KOPT-K1 (cell line): ENCODE results near the gene GSTM2.

ENCODE experiments used
- H3K27ac ChIP-seq: fragments of 200-600 bp; sonication (generic); 2 replicates; pipeline ENCODE4 v1.5.1; 2016; ENCODE audit warnings: antibody characterized with exemption, mild to moderate bottlenecking, low read depth, low read length; ENCODE audit not compliant: poor library complexity, severe bottlenecking
- H3K36me3 ChIP-seq: fragments of 200-600 bp; sonication (generic); 2 replicates; pipeline ENCODE4 v1.5.1; 2017; ENCODE audit warnings: antibody characterized with exemption, mild to moderate bottlenecking, low read length, moderate library complexity; ENCODE audit not compliant: insufficient read depth
- H3K9me3 ChIP-seq: fragments of 200-600 bp; sonication (generic); 2 replicates; pipeline ENCODE4 v1.5.1; 2017; ENCODE audit warnings: antibody characterized with exemption, low read length, mild to moderate bottlenecking; ENCODE audit not compliant: insufficient read depth, poor library complexity, severe bottlenecking

GSTM2 gene

GRCh38 chr1:109636201-109636952 is 31.5 kb upstream of the GSTM2 start:
- peaks cover 13% of the 10 kb centered on the region for H3K36me3 ChIP-seq
- no peak overlapping the region for H3K27ac ChIP-seq
- no peaks in the 10 kb centered on the region for H3K9me3 ChIP-seq

DNA sequence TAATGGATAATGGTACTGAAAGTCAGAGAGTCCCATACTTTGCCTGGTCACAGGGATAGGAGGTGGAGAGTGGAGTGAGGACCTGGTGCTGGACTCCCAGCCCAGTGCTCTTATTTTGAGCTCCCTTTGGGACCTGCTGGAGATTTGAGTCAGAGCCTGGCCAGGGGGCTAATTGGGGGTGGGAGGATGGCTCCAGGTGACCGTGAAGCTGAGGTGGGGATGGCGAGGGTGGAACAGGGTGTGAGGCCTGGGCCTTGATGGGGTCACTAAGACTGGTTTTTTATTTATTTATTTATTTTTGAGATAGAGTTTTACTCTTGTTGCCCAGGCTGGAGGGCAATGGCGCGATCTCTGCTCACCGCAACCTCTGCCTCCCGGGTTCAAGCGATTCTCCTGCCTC is 30.4 kb upstream of the GSTM2 start:
- Histone ChIP-seq H3K9me3 (no peaks in the 10 kb centered on the region), H3K36me3 (peaks cover 2% of the 10 kb centered on the region), H3K27ac (no peak overlapping the region)

GRCh38 chr1:109639063-109639840 is 28.6 kb upstream of the GSTM2 start:
- no peak overlapping the region for H3K27ac ChIP-seq
- no peaks in the 10 kb centered on the region for H3K36me3 ChIP-seq
- no peaks in the 10 kb centered on the region for H3K9me3 ChIP-seq

- Histone ChIP-seq H3K27ac (no peak overlapping the region), H3K36me3 (no peaks in the 10 kb centered on the region), H3K9me3 (no peaks in the 10 kb centered on the region)
Observed at GRCh38 chr1:109639841-109640184, 28.0 kb upstream of the GSTM2 start.

DNA sequence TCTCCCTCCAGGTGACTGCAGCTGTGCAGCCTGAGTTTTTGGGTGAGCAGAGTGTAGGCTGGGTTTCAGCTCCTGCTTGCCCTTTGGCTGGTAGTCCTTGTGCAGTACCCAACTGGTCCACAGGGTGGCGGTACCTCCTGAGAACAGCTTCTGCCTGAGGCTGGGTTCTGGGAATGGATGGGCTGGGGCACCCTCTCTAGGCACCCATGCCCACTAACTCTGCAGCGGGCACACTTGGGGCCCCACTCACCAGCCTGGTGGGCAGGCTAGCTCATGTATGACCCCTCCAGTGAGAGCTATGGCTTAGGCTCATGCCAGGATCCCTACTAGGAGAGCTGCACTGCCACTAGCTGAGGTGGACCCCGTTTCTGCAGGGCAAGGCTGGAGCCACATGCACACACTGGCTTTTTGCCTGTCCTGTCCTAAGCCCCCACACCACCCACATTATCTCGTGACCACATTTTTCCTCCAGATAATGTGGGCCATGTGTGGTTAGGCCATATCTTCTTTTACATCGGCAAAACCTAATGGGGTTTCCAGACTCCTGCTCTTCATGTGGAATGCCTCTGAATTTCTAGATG is 27.5 kb upstream of the GSTM2 start:
- Histone ChIP-seq H3K9me3 (no peaks in the 10 kb centered on the region), H3K27ac (no peak overlapping the region), H3K36me3 (no peaks in the 10 kb centered on the region)

DNA sequence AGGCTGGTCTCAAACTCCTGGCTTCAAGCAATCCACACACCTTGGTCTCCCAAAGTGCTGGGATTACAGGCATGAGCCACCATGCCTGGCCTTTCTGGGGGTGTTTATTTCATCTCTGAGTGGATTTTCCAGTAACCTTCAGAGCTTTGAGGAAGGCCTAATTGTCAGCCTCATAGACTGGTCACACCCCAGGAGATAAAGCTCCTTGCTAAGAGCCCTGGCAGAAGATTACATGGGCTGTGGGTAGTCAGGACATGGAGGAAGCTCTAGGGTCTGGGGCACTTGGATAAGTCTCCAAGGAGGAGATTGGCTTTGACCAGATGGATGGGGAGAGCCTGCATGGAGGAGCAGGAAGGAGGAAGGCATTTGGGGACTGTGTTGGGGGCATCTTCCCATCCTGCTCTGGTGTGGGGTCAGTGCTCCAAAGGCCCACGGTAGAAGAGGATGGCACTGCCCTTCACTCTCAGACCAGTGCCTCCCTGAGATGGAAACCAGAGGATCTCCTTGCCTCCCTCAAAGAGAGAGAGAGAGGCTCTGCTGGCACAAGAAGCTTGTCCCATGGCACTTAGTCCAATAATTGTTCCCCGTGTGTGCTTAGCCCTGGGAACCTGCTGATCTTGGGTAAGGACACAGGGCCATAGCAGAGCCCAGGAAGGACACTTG is 26.6 kb upstream of the GSTM2 start:
- H3K9me3 ChIP-seq = no peaks in the 10 kb centered on the region
- no peak overlapping the region for H3K27ac ChIP-seq
- no peaks in the 10 kb centered on the region for H3K36me3 ChIP-seq

GRCh38 chr1:109641861-109642260 is 26.0 kb upstream of the GSTM2 start:
- Histone ChIP-seq H3K27ac (no peak overlapping the region), H3K36me3 (no peaks in the 10 kb centered on the region), H3K9me3 (no peaks in the 10 kb centered on the region)

DNA sequence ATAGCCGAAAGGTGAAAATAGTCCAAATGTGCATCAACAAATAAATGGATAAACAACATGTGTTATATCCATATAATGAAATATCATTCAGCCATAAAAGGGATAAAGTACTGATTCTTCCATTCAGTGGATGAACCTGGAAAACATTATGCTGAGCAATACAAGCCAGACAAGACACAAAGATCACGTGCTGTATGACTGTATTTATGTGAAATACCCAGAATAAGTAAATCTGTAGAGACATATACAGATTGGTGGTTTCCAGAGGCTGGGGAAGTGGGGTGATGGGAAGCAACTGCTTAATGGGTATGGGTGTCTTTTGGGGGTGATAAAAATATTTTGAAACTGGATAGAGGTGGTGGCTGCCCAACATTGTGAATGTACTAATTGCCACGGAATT is 25.2 kb upstream of the GSTM2 start:
- Histone ChIP-seq H3K9me3 (no peaks in the 10 kb centered on the region), H3K27ac (no peak overlapping the region), H3K36me3 (no peaks in the 10 kb centered on the region)

- Histone ChIP-seq H3K9me3 (no peaks in the 10 kb centered on the region), H3K36me3 (no peaks in the 10 kb centered on the region), H3K27ac (no peak overlapping the region)
Observed at GRCh38 chr1:109643385-109644230, 24.2 kb upstream of the GSTM2 start.

DNA sequence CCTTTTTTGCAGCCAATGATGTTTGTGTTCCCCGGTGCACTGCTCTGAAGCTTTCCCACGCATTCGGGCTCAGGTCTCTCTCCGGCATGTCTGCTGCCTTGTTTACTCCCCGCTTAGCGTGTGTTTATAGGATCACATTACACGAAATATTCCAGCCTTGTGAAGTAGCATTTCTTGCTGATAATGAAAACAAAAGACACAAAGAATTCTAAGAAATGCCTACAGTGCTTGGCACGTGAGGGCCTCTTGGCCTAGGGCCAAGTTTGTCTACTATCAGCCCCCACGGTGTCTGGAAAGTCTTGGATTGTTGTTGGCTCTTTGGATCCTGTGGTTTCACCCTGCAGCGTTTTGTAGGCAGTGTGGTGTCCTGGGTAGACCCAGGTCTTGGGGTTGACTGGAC is 23.2 kb upstream of the GSTM2 start:
- H3K27ac ChIP-seq = no peak overlapping the region

GRCh38 chr1:109649491-109649914 is 18.4 kb upstream of the GSTM2 start:
- Histone ChIP-seq H3K27ac (no peak overlapping the region), H3K9me3 (no peaks in the 10 kb centered on the region)

More for the DNA sequence above, 23.2 kb upstream of the GSTM2 start:
- no peaks in the 10 kb centered on the region for H3K9me3 ChIP-seq
- no peaks in the 10 kb centered on the region for H3K36me3 ChIP-seq

DNA sequence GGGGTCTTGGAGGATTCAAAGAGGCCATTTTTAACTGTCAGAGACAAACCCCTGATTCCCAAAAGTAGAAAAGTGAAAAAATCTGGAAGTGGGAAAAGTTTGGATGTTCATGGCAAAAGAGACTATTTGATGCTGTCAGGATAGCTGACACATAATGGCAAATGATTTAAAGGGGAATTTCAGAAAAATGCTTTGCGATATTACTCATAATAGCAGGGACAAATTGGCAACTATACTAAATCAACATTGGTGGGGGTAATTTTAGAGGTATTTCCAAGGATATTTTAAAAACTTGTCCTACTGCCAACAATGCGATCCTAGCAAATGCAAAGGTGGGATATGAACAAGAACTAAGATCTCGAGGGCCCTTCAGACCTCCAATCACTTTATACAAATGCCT is 17.2 kb upstream of the GSTM2 start:
- Histone ChIP-seq H3K9me3 (no peaks in the 10 kb centered on the region), H3K27ac (no peak overlapping the region), H3K36me3 (no peaks in the 10 kb centered on the region)

More at GRCh38 chr1:109649491-109649914, 18.4 kb upstream of the GSTM2 start:
- no peaks in the 10 kb centered on the region for H3K36me3 ChIP-seq

DNA sequence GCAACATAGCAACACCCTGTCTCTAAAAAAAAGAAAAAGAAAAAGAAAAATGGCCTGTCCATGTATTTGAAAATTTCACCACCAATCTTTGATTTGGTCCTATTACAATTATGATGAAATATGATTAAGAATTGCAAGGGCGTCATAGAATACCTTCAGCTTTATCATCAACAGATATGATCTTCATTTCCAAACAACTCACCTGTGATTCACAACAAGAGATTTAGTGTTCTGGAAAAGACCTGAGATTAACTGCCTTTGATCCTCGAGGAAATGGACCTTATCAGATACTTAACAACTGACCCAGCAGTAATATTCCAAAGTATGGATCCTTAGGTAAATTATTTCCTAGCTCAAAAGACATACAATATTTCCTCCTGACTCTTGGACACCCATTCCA is 15.5 kb upstream of the GSTM2 start:
- H3K36me3 ChIP-seq = no peaks in the 10 kb centered on the region
- H3K9me3 ChIP-seq = no peaks in the 10 kb centered on the region
- H3K27ac ChIP-seq = no peak overlapping the region

- Histone ChIP-seq H3K27ac (no peak overlapping the region), H3K9me3 (no peaks in the 10 kb centered on the region), H3K36me3 (no peaks in the 10 kb centered on the region)
Observed at GRCh38 chr1:109653306-109653705, 14.6 kb upstream of the GSTM2 start.
